B cell (primary cell): Measurements from ENCODE around the gene SEPTIN5.

Source experiments
- EZH2 ChIP-seq: IDR thresholded peaks from 2 replicates; pipeline ENCODE4 v1.6.1; 2012; ENCODE audit warnings: borderline replicate concordance, low read depth, mild to moderate bottlenecking, moderate library complexity, low read length; ENCODE audit not compliant: insufficient read depth, poor library complexity, severe bottlenecking
- TF ChIP-seq, protein P1 (sequence below): fragments of 200-600 bp; IDR thresholded peaks from one replicate; pipeline ENCODE4 v1.8.0; 2022; ENCODE audit warnings: antibody characterized with exemption, mild to moderate bottlenecking

DNA sequence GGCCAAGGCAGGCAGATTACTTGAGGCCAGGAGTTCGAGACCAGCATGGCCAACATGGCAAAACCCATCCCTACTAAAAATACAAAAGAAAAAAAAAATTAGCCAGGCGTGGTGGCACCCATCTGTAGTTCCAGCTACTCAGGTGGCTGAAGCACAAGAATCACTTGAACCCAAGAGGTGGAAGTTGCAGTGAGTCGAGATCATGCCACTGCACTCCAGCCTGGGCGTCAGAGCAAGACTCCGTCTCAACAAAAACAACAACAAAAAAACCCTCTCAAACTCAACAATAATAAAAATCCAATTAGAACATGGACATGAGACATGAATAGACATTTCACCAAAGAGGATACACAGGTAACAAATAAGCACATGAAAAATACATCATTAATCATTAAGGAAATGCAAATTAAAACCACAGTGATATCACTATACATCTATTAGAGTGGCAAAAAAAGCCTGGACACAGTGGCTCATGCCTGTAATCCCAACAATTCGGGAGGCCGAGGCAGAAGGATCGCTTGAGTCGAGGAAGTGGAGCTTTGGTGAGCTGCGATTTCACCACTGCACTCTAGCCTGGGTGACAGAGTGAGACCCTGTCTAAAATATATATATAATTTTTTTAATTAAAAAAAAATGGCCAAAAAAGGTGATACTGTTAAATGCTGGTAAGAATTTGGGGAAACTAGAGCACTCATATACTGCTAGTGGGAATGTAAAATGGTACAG is 12.7 kb upstream of the SEPTIN5 start:
- TF ChIP-seq, protein P1, sequence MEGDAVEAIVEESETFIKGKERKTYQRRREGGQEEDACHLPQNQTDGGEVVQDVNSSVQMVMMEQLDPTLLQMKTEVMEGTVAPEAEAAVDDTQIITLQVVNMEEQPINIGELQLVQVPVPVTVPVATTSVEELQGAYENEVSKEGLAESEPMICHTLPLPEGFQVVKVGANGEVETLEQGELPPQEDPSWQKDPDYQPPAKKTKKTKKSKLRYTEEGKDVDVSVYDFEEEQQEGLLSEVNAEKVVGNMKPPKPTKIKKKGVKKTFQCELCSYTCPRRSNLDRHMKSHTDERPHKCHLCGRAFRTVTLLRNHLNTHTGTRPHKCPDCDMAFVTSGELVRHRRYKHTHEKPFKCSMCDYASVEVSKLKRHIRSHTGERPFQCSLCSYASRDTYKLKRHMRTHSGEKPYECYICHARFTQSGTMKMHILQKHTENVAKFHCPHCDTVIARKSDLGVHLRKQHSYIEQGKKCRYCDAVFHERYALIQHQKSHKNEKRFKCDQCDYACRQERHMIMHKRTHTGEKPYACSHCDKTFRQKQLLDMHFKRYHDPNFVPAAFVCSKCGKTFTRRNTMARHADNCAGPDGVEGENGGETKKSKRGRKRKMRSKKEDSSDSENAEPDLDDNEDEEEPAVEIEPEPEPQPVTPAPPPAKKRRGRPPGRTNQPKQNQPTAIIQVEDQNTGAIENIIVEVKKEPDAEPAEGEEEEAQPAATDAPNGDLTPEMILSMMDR = no peak
- TF ChIP-seq EZH2 = no peak
